Endometrial microvascular endothelial cells (primary cell): Measurements from ENCODE around the gene SPATA16. TPM values are rescaled to one million over a fixed set of nuclear protein-coding genes. Genes with fewer than 3 reads are reported as not detected.
"Not testable (repeated sequence)": the region's sequence is repeated elsewhere in the genome, so short reads cannot be mapped to it uniquely, and the experiment has no call there.

Source experiments
- in situ Hi-C: cut with HindIII; loops from 2 replicates; pipeline ENCODE4 v1.10.0; 2017; ENCODE audit warnings: low sequenced_read_pairs, low pct_unique_long_range_greater_than_20kb; ENCODE audit errors: inconsistent ontology term
- total RNA-seq: library from RNA; depleted of rRNA; stranded (reverse); fragments of >200 nt; gene quantifications from one replicate; pipeline ENCODE4 v1.2.3, GENCODE V29; 2015; ENCODE audit errors: inconsistent ontology term

The SPATA16 gene
- total RNA-seq, 1 donor from 2014 or later, result not detected

GRCh38 chr3:173066044-173067004 is 74.7 kb downstream of the SPATA16 start:
- in situ Hi-C loops, result no loop called here

GRCh38 chr3:173065543-173065981 is 75.5 kb downstream of the SPATA16 start:
- in situ Hi-C loops, result no loop called here

GRCh38 chr3:173064631-173065030 is 76.4 kb downstream of the SPATA16 start:
- in situ Hi-C loops, result no loop called here

GRCh38 chr3:173058229-173058628 is 82.8 kb downstream of the SPATA16 start:
- in situ Hi-C loops, result no loop called here

DNA sequence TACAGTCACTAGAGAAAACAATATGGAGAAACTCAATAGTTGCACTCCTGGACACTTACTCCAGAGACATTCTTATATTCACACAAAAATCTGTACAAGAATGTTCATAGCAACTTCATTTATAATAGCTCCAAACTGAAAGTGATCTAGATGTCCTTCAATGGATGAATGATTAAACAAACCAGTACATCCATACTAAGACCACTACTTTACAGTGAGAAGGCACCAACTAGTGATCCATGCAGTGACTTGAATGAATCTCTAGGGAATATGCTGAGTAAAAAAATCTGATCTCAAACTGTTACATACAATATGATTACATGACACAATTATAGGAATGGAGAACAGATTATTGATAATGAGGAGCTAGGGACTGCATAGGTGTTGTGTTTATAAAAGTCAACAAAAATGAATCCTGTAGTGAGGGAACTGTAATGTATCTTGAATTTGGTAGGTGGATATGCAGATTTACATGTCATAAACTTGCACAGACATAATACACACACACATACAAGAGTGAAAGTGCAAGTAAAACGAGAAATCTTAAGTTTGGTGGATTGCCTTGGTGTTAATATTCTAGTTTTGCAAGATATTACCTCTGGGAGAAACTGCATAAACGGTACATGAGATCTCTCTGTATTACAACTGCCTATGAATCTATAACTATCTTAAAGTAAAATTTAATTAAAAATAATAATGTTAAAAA is 85.7 kb downstream of the SPATA16 start:
- in situ Hi-C loops, result no loop called here

GRCh38 chr3:173049360-173049759 is 91.7 kb downstream of the SPATA16 start:
- in situ Hi-C loops, result no loop called here

- in situ Hi-C loops, result no loop called here
Observed at GRCh38 chr3:173045770-173046382, 95.2 kb downstream of the SPATA16 start.

DNA sequence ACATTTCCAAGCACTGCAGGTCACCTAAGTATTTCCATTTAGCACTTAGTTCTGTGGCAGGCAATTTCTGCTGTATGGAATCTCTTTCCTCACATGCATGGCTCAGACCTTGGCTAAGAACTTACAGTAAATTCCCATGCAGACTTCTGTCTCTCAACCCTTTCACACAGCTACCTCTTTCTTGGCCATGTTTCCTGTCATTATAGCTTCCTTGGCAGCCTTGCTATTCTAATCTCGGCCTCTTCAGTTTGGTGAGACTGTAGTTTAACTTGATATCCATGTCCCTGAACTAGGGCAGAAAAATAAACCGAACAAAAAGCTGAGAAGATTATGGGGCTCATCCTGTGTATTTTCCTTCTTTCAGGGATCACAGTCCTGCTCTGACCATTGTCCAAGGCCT is 96.0 kb downstream of the SPATA16 start:
- in situ Hi-C loops, result no loop called here

GRCh38 chr3:173043757-173044156 is 97.3 kb downstream of the SPATA16 start:
- in situ Hi-C loops, result no loop called here

GRCh38 chr3:173038484-173038871 is 102.6 kb downstream of the SPATA16 start:
- in situ Hi-C loops, result no loop called here

DNA sequence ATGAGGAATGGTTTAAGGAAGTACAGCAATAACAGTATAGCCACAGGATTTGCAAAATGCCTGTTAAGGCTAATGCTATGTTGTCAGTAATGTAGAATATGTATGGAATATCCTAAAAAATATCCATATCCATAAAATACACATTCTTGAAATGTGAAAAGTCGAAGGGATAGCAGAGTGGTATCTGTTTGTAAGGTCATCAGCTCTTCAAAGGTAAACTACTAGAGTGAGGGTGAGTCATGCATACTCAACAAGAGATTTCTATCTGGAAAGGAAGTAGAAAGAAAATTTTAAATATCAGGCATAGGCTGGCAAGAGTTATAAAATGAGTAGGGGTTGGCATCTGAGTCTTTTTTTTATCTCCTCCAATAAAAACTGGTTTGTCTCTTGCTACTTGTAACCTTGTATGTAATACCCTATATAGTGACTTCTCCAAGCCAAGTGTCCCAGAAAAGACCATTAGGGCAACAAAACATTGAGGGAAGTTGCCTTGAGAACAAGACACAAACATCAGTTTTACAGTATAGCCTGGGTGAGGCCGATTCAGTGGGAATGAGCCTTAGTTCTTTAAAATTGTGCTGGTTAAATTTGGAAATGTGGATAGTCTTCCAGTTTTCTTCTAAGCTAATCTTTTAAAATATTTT is 103.1 kb downstream of the SPATA16 start:
- in situ Hi-C loops, result no loop called here

DNA sequence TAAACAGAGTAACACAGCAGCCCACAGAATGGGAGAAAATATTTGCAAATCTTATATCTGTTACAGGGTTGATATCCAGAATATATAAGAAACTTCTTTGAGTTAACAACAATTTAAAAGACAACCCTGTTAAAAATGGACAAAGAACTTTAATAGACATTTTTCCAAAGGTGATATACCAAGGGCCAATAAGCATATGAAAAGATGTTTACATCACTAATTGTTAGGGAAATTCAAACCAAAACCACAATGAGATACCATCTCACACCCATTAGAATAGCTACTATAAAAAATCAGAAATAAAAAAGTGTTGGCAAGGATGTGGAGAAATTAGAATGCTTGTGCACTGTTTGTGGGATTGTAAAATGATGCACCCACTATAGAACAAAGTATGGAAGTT is 110.8 kb downstream of the SPATA16 start:
- in situ Hi-C loops, result no loop called here

DNA sequence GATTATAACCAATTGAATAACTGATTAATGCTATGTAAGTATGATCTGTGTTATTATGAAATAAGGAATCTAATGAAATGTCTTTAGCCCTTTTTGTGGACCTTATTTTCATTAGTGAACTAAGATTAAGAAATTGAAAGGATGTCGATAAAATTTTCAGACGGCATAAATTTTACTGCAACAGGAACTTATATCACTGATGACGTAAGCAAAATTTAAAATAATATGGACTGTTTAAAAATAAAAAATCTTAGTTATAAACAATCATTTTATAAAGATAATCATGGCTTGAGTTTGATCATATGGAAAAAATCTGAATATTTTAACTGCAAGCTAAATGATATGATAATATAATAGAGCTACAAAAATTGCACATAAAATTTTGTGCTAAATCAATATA is 112.7 kb downstream of the SPATA16 start:
- in situ Hi-C loops, result no loop called here

- in situ Hi-C loops, result no loop called here
Observed at GRCh38 chr3:173027429-173027828, 113.6 kb downstream of the SPATA16 start.

- in situ Hi-C loops, result no loop called here
Observed at GRCh38 chr3:173025941-173026340, 115.1 kb downstream of the SPATA16 start.

- in situ Hi-C loops, result no loop called here
Observed at GRCh38 chr3:173021547-173022185, 119.4 kb downstream of the SPATA16 start.

GRCh38 chr3:173020128-173020527 is 120.9 kb downstream of the SPATA16 start:
- in situ Hi-C loops, result not testable (repeated sequence)

- in situ Hi-C loops, result no loop called here
Observed at GRCh38 chr3:173019378-173019777, 121.7 kb downstream of the SPATA16 start.

DNA sequence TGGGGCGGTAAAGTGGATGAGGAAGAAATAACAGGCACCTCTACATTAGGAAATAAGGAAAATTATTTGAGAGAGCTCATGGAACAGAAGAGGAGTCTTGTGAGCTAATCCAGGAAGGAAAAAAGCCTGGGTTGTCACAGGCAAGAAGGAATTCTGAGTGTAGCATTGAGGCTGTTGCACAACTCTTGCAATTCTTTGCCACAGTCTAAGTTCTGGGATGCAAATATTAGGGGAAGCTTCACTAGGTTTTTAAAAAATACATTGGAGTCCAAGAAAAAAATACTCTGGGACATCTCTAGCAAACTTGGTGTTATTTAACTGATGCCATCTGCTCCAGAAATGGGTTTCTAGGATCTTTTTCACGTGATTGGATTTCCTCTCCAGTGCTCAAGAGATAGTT is 122.3 kb downstream of the SPATA16 start:
- in situ Hi-C loops, result no loop called here
